ENCODE data around the gene B4GALNT2.
"Not testable (repeated sequence)": the region's sequence is repeated elsewhere in the genome, so short reads cannot be mapped to it uniquely, and the experiment has no call there.

B4GALNT2 gene, protein sequence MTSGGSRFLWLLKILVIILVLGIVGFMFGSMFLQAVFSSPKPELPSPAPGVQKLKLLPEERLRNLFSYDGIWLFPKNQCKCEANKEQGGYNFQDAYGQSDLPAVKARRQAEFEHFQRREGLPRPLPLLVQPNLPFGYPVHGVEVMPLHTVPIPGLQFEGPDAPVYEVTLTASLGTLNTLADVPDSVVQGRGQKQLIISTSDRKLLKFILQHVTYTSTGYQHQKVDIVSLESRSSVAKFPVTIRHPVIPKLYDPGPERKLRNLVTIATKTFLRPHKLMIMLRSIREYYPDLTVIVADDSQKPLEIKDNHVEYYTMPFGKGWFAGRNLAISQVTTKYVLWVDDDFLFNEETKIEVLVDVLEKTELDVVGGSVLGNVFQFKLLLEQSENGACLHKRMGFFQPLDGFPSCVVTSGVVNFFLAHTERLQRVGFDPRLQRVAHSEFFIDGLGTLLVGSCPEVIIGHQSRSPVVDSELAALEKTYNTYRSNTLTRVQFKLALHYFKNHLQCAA

GRCh38 chr17:49132699-49133364 lies at the start of gene B4GALNT2:
TSS of gene B4GALNT2 (plus strand) at chr17:49132769. CDS start at chr17:49132793, 24 bp downstream.
- DNase-seq (ENCODE audit: low read depth in 2 of 2) = no peak

- not testable (repeated sequence) for DNase-seq (ENCODE audit: low read depth in 2 of 2)
Observed at GRCh38 chr17:49085046-49085445, 47.5 kb upstream of the B4GALNT2 start.

GRCh38 chr17:49085565-49086315 lies 46.8 kb upstream of the B4GALNT2 start:
- no peak for DNase-seq (ENCODE audit: low read depth in 2 of 2)

GRCh38 chr17:49086316-49086605 lies 46.3 kb upstream of the B4GALNT2 start:
- DNase-seq (ENCODE audit: low read depth in 2 of 2) = no peak

DNA sequence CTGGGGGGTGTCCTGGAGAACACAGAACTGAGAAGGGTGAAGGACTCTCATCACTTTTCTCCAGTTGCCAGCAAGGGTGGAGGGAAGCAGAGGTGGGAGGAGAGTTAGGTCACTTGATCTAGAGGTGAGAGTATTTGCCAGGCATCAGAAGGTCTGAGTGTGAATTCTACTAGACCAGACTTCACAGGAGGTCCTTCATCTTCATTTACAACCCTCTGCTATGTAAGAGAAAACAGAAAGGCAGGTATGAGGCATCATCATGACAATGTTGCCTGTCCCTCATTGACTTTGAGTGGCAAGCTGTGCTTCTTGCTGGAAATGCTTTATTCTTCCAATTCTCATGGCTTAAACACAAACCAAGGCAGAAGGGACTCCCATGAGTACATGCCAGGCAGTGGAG lies 45.9 kb upstream of the B4GALNT2 start:
- DNase-seq (ENCODE audit: low read depth in 2 of 2) = no peak

GRCh38 chr17:49089094-49089493 lies 43.5 kb upstream of the B4GALNT2 start:
- no peak for DNase-seq (ENCODE audit: low read depth in 2 of 2)

DNA sequence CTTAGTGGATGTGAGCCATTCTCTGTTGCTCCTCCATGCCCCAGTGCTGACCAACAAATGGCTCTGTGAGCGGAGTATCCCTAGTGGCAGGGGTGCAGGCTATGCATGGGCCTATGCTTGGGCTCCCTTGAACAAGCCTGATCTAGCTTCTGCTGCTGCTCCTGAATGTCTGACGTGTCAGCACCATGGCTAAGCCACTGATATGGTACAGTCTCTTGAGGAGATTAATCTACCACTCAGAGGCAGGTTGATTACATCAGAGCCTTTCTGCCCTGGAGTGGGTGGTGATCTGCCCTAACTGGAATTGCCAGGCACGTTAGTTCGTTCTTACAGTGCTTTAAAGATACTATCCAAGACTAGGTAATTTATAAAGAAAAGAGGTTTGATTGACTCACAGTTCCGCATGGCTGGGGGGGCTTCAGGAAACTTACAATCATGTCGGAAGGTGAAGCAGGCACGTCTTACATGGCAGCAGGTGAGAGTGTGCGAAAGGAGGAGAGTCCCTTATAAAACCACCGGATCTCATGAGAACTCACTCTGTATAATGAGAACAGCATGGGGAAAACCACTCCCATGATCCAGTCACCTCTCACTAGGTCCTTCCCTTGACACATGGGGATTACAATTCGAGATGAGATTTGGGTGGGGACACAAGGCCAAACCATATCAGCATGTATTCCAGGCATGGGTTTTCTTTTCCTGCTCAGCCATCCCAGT lies 41.5 kb upstream of the B4GALNT2 start:
- no peak for DNase-seq (ENCODE audit: low read depth in 2 of 2)

- DNase-seq (ENCODE audit: low read depth in 2 of 2) = no peak
Observed at GRCh38 chr17:49093131-49093530, 39.4 kb upstream of the B4GALNT2 start.

DNA sequence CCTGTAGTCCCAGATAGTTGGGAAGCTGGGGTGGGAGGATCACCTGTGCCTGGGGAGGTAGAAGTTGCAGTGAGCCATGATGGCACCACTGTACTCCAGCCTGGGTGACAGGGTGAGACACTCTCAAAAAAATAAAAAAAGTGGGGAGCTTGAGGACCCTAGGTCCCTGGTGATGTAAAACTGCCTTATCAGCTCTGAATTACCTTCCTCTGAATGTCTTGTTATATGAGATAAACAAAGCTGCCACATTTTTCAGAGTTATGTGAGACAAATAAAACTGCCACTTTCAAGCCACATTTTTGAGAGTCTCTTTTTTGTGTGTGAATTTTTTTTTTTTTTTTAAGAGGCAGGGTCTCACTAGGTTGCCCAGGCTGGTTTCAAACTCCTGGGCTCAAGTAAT lies 32.0 kb upstream of the B4GALNT2 start:
- no peak for DNase-seq (ENCODE audit: low read depth in 2 of 2)

DNA sequence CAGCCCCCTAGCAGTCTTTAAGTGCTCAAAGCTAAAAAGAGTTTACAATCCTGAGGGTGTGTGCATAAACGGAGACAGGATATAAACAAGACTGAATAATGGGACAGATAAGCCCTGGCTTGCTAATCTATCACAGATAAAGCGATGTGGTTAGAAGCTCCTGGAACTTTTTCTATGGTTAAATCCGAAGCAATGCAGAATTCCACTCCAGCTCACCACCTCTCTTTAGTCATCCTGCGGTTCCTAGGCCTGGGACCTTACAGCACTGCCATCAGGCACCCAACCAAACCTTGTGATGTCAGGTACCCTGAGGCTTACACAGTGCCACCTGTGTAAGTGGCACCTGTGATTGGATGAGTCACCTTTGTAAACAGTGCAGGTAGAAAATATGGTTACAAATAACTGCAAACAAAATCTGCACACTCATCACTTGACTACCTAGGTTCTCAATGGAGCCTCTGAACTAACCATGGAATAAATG lies 31.5 kb upstream of the B4GALNT2 start:
- DNase-seq (ENCODE audit: low read depth in 2 of 2) = no peak

- not testable (repeated sequence) for DNase-seq (ENCODE audit: low read depth in 2 of 2)
Observed at GRCh38 chr17:49103360-49103759, 29.2 kb upstream of the B4GALNT2 start.

GRCh38 chr17:49104511-49105074 lies 28.0 kb upstream of the B4GALNT2 start:
- no peak for DNase-seq (ENCODE audit: low read depth in 2 of 2)

DNA sequence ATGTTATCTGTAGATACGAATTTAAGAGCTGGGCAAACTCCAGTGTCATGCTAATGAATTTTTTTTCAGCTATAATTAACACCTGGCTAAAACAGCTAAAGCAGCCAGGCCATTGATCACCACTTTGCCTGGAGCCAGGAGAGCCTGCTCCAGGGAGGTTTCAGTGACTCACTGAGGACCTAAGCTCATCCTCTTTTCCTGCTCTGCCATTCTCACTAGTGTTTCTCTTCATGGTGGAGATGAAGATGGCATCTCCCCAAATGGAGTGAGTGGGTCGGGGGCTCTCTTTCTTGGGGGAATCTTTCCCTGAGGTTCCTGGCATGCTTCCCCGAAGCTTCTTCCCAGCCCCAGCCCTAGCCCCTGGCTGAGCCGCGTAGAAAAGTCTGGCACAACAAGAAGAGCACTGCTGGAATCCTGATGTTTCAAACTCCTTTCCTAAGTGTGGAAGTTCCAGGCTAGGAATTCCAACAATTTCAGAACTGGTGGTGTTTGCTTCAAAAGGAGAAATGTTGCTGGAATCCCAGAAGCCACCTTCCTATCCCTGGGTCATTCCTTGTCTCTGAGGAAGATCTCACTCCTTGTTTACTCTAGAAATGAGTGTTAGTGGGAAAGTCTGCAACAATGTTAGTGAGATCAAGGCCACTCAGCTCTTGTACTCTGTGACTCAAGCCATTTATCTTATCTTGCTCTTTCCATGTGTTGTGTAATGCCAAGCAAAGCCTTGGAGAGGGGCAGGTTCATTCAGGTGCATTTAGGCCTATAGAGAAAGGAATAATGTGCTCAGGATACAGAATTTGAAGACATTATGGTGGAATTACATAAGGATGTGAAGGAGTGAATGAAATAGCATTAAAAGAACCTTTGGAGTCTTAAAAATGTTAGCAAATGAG lies 26.0 kb upstream of the B4GALNT2 start:
- DNase-seq (ENCODE audit: low read depth in 2 of 2) = no peak

GRCh38 chr17:49107211-49107557 lies 25.4 kb upstream of the B4GALNT2 start:
- DNase-seq (ENCODE audit: low read depth in 2 of 2) = no peak

- no peak for DNase-seq (ENCODE audit: low read depth in 2 of 2)
Observed at GRCh38 chr17:49108318-49108717, 24.3 kb upstream of the B4GALNT2 start.

- no peak for DNase-seq (ENCODE audit: low read depth in 2 of 2)
Observed at GRCh38 chr17:49110509-49110908, 22.1 kb upstream of the B4GALNT2 start.

- no peak for DNase-seq (ENCODE audit: low read depth in 2 of 2)
Observed at GRCh38 chr17:49111934-49112333, 20.6 kb upstream of the B4GALNT2 start.

DNA sequence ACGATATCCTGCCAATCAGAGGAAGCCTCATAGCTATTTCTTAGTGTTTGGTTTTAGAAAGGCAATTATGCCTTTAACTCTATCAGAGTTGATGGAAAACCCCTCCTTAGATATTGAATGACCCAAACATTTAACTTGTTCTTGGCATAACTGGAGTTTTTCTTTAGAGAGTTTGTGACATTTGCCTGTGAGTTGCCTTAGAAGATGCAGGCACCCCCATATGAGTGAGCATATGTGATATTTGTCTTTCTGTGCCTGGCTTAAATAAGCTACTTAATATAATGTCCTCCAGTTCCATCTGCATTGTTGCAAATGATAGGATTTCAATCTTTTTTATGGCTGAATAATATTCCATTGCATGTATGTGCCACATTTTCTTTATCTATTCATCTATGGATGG lies 19.6 kb upstream of the B4GALNT2 start:
- no peak for DNase-seq (ENCODE audit: low read depth in 2 of 2)

- DNase-seq (ENCODE audit: low read depth in 2 of 2) = no peak
Observed at GRCh38 chr17:49114703-49115102, 17.9 kb upstream of the B4GALNT2 start.

DNA sequence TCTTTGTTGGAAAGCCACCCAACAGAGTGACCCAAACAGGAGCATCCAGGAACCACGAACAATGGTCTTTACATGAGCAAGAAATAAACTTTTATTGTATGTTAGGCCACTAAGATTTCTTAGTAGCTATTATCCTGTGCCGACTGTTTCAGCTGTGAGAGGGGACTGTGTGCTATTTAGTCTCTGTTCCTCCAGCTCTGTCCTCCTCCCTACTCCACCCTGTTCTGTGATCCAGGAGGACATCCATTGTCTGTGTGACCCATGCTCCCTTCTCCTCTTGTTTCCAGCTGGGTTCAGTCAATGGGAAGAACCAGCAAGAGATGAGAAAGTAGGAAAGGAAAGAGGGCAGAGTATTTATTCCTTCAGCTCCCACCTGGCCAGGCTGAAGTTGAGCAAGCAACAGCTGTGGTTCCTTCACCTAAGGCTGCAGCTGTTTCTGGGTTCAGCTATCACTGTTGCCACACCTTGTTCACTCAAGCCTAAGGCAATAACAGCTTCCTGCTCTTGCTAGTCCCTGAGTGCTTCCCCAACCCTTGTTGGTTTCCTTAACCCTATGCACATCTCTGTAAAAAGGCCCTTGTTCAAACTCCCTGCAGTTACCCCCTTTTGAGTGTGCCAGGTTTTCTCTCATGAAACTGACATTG lies 14.9 kb upstream of the B4GALNT2 start:
- DNase-seq (ENCODE audit: low read depth in 2 of 2) = no peak
